Transverse colon (tissue), 4 donors: ENCODE measurements around the gene CFAP210. TPM values are rescaled to one million over a fixed set of nuclear protein-coding genes. Genes with fewer than 3 reads are reported as not detected.

Source experiments
- DNase-seq: peaks from one replicate; pipeline ENCODE4 v3.0.0-alpha.2; 2019
- H3K27ac ChIP-seq, 4 donors: fragments of 200-600 bp; sonication (generic); 2 replicates each; pipeline ENCODE4 v1.5.1; 2016 to 2018; ENCODE audit warnings: inconsistent platforms in 4 of 4
- H3K27me3 ChIP-seq: fragments of 200-600 bp; sonication (generic); 2 replicates; pipeline ENCODE4 v1.5.1; 2017; ENCODE audit warnings: inconsistent platforms
- H3K36me3 ChIP-seq, 4 donors: fragments of 200-600 bp; sonication (generic); 2 replicates each; pipeline ENCODE4 v1.5.1; 2017 to 2019; ENCODE audit warnings: inconsistent platforms in 4 of 4
- H3K4me1 ChIP-seq, 4 donors: fragments of 200-600 bp; sonication (generic); 2 replicates each; pipeline ENCODE4 v1.5.1; 2017 to 2020; ENCODE audit warnings: inconsistent platforms in 4 of 4
- H3K4me3 ChIP-seq, 4 donors: fragments of 200-600 bp; sonication (generic); 1 replicate in 1 of 4; 2 replicates in 3 of 4; pipeline versions ENCODE4 v1.5.1 to v1.6.1; 2017 to 2019; ENCODE audit warnings: inconsistent platforms in 4 of 4
- H3K9me3 ChIP-seq, 2 donors: fragments of 200-600 bp; sonication (generic); 2 replicates each; pipeline ENCODE4 v1.5.1; 2017 to 2019; ENCODE audit warnings: inconsistent platforms in 2 of 2
- EP300 ChIP-seq: sonication (generic); formaldehyde crosslinking; IDR thresholded peaks from one replicate; pipeline ENCODE4 v1.6.1; 2017; ENCODE audit warnings: antibody characterized with exemption, low read depth
- POLR2A ChIP-seq: fragments of 450-650 bp; IDR thresholded peaks from one replicate; pipeline ENCODE4 v1.6.1; 2016; ENCODE audit warnings: antibody characterized with exemption, mild to moderate bottlenecking, moderate library complexity
- POLR2AphosphoS5 ChIP-seq, 3 donors: sonication (generic); formaldehyde crosslinking; IDR thresholded peaks; one replicate each; pipeline ENCODE4 v1.6.1; 2016; ENCODE audit warnings: antibody characterized with exemption in 3 of 3
- WGBS, 2 donors: methylation state at CpG; one replicate each; pipeline ENCODE4 v1.1.5; 2018; ENCODE audit warnings: low coverage in 1 of 2; 5-methylcytosine and 5-hydroxymethylcytosine counted together
- in situ Hi-C, 4 donors: fragments of 200-750 bp; cut with MboI; loops; one replicate each; pipeline versions ENCODE4 v1.15.0 to v1.15.1; 2017; ENCODE audit warnings: low sequenced_read_pairs in 3 of 4, low pct_ligation_motif_present in 1 of 4, low pct_unique_long_range_greater_than_20kb in 1 of 4
- intact Hi-C: fragments of 100-400 bp; cut with DNase I; formaldehyde crosslinking; loops from one replicate; pipeline ENCODE4 v1.15.1; 2023; ENCODE audit warnings: low total_unique reads
- total RNA-seq, 4 donors: library from RNA; depleted of rRNA; stranded (reverse); fragments of >200 nt; gene quantifications; one replicate each; pipeline ENCODE4 v1.1.0, GENCODE V29; 2016
- TF ChIP-seq, protein P1 (sequence below), 5 experiments: fragments of 200-600 bp in 3 of 5; fragments of 450-650 bp in 2 of 5; sonication (generic) in 3 of 5; IDR thresholded peaks; 1 replicate in 2 of 5; 2 replicates in 3 of 5; pipeline ENCODE4 v1.5.1; 2016 to 2017; ENCODE audit warnings: antibody characterized with exemption in 5 of 5, inconsistent platforms in 3 of 5, mild to moderate bottlenecking in 2 of 5, moderate library complexity in 1 of 5

The CFAP210 gene
- total RNA-seq, 4 donors from 2014 or later: not detected

DNA sequence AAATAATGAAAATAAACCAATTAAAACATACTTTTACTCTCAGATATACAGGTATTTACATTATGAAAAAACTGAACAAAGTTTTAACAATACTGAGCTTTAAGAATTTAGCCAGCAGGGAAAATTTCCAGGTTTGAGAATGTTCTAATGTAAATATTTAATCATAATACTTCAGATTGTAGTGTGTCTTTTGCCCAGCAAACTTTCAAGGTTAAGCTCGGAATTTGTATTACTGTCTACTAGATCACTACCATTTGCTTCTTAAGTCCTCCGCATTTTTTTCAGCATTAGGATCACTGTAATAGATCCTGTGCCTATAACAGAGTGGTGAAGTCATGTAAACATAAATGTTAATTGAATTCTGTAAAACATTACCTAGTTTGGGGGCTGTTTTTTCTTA is 52.7 kb downstream of the CFAP210 start:
- Histone ChIP-seq H3K4me1 (no peaks in the 10 kb centered on the region), H3K4me3 (no peak overlapping the region), H3K27ac (no peak overlapping the region), H3K27me3 (no peaks in the 10 kb centered on the region), H3K9me3 (no peaks in the 10 kb centered on the region), H3K36me3 (peaks cover 0 to 14% (median 4%) of the 10 kb centered on the region in 4 donors)
- intact Hi-C loops (no loop called here), in situ Hi-C loops (no loop called here)
- TF ChIP-seq, protein P1, sequence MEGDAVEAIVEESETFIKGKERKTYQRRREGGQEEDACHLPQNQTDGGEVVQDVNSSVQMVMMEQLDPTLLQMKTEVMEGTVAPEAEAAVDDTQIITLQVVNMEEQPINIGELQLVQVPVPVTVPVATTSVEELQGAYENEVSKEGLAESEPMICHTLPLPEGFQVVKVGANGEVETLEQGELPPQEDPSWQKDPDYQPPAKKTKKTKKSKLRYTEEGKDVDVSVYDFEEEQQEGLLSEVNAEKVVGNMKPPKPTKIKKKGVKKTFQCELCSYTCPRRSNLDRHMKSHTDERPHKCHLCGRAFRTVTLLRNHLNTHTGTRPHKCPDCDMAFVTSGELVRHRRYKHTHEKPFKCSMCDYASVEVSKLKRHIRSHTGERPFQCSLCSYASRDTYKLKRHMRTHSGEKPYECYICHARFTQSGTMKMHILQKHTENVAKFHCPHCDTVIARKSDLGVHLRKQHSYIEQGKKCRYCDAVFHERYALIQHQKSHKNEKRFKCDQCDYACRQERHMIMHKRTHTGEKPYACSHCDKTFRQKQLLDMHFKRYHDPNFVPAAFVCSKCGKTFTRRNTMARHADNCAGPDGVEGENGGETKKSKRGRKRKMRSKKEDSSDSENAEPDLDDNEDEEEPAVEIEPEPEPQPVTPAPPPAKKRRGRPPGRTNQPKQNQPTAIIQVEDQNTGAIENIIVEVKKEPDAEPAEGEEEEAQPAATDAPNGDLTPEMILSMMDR (IDR thresholded peaks at IDR 0.05): no peak
- TF ChIP-seq POLR2A: no peak
- no peak for TF ChIP-seq EP300
- no peak for TF ChIP-seq POLR2AphosphoS5 (IDR thresholded peaks at IDR 0.05)
- no peak for DNase-seq
- 83 to 85% methylated on average over 2 of the region's 2 CpGs for WGBS, 2 donors

DNA sequence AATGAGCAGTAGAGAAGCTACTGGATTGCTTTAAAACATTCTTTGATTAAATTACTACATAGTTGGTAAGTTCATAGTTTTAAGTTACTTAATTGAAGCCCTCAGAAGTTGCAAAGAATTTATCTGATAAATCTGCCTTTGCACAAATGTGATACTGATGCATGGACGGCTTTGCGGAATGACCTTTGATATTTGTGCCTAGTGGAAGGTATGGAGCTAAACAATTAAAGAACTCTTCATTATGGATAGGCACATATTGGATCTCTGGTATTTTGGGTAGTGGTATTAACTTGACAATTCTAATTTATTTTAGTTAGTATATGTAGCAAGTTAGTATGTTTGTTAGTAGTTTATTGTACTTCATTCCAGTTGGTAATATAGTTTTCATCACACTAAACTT is 54.1 kb downstream of the CFAP210 start:
- no peak overlapping the region for H3K4me3 ChIP-seq
- H3K36me3 ChIP-seq: peaks cover 0 to 28% (median 11%) of the 10 kb centered on the region in 4 donors
- no peaks in the 10 kb centered on the region for H3K4me1 ChIP-seq
- in situ Hi-C loops: no loop called here
- H3K27me3 ChIP-seq: no peaks in the 10 kb centered on the region
- DNase-seq: no peak
- no peaks in the 10 kb centered on the region for H3K9me3 ChIP-seq
- no peak overlapping the region for H3K27ac ChIP-seq
- WGBS, 2 donors: 95 to 100% methylated on average over 2 of the region's 2 CpGs
- intact Hi-C loops: no loop called here
- TF ChIP-seq, protein P1 (IDR thresholded peaks at IDR 0.05): no peak
- no peak for TF ChIP-seq POLR2A
- no peak for TF ChIP-seq EP300
- TF ChIP-seq POLR2AphosphoS5 (IDR thresholded peaks at IDR 0.05): no peak

DNA sequence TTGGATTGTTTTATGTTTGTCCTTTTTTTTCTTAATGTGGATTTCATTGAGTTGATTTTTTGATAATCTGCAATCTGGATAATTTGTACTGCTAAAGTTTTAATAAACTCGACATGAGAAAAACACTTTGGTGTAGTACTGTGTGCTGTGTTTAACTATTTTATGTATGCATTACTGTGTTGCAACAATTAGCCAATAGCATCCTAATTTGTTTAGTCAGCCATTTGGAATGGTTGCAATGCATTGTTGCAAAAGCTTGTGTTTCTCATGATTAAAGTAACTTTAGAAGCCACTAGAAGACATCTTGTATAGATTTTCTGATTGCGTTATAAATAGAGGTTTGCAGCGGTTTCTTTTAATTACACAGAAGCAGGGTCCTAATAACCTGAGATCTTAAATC is 56.6 kb downstream of the CFAP210 start:
- Histone ChIP-seq H3K27me3 (no peaks in the 10 kb centered on the region), H3K36me3 (peaks cover 0 to 47% (median 22%) of the 10 kb centered on the region in 4 donors), H3K9me3 (no peaks in the 10 kb centered on the region), H3K4me1 (no peaks in the 10 kb centered on the region), H3K27ac (no peak overlapping the region), H3K4me3 (no peak overlapping the region)
- no peak for TF ChIP-seq POLR2AphosphoS5 (IDR thresholded peaks at IDR 0.05)
- TF ChIP-seq EP300: no peak
- in situ Hi-C loops (no loop called here), intact Hi-C loops (no loop called here)
- WGBS, 2 donors: 97 to 100% methylated on average over 3 of the region's 3 CpGs
- DNase-seq: no peak

DNA sequence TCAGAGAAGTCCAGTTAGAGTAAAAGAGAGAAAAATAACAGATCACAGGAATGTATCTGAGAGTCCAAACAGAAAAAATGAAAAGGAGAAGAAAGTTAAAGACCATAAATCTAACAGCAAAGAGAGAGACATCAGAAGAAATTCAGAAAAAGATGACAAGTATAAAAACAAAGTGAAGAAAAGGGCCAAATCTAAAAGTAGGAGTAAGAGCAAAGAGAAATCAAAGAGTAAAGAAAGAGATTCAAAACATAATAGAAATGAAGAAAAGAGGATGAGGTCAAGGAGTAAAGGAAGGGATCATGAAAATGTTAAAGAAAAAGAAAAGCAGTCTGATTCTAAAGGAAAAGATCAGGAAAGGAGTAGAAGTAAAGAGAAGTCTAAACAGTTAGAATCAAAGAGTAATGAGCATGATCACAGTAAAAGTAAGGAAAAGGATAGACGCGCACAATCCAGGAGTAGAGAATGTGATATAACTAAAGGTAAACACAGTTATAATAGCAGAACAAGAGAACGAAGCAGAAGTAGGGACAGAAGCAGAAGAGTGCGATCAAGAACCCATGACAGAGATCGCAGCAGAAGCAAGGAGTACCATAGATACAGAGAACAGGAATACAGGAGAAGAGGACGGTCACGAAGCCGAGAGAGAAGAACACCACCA is 57.6 kb downstream of the CFAP210 start:
- TF ChIP-seq POLR2AphosphoS5 (IDR thresholded peaks at IDR 0.05) (no peak), EP300 (no peak), POLR2A (no peak)
- TF ChIP-seq, protein P1 (IDR thresholded peaks at IDR 0.05): no peak
- Histone ChIP-seq H3K4me1 (no peaks in the 10 kb centered on the region), H3K9me3 (no peaks in the 10 kb centered on the region), H3K27ac (no peak overlapping the region), H3K27me3 (no peaks in the 10 kb centered on the region), H3K4me3 (no peak overlapping the region), H3K36me3 (peaks cover 0 to 54% (median 26%) of the 10 kb centered on the region in 4 donors)
- intact Hi-C loops: no loop called here
- in situ Hi-C loops: no loop called here
- WGBS, 2 donors: 93 to 95% methylated on average over 2 to 8 of the region's 8 CpGs
- DNase-seq: no peak

DNA sequence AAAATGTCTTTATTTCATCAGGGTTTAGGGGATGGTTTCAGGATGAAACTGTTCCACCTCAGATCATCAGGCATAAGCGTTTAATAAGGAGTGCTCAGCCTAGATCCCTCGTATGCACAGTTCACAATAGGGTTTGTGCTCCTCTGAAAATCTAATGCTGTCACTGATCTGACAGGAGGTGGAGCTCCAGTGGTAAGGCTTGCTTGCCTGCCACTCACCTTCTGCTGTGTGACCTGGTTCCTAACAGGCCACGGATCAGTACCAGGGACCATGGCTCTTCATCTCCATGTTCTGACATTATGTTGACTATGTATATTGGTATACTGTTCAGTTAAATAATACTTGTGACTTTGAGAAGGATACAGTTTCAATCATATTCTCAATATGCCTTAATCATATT is 68.4 kb downstream of the CFAP210 start:
- Histone ChIP-seq H3K4me3 (no peak overlapping the region), H3K9me3 (no peaks in the 10 kb centered on the region), H3K27ac (no peak overlapping the region), H3K36me3 (peaks cover 0 to 23% (median 9%) of the 10 kb centered on the region in 4 donors), H3K4me1 (no peaks in the 10 kb centered on the region), H3K27me3 (no peaks in the 10 kb centered on the region)
- TF ChIP-seq EP300: no peak
- TF ChIP-seq, protein P1 (IDR thresholded peaks at IDR 0.05): no peak
- TF ChIP-seq POLR2AphosphoS5 (IDR thresholded peaks at IDR 0.05): no peak
- no peak for TF ChIP-seq POLR2A
- in situ Hi-C loops: no loop called here
- intact Hi-C loops: no loop called here
- 89 to 95% methylated on average over 3 of the region's 3 CpGs for WGBS, 2 donors
- no peak for DNase-seq
